Mammary epithelial cell (primary cell): Measurements from ENCODE around the gene TMEM238L.

Experiments used
- CTCF ChIP-seq, 2 donors: IDR thresholded peaks in 1 of 2; conservative IDR thresholded peaks in 1 of 2; 2 replicates each; pipeline ENCODE4 v1.5.1; 2011 to 2012; ENCODE audit warnings: inconsistent platforms in 2 of 2, low read length in 2 of 2, mild to moderate bottlenecking in 2 of 2, control low read depth in 1 of 2, low read depth in 1 of 2; ENCODE audit not compliant: insufficient read depth in 1 of 2; ENCODE audit errors: extremely low read depth in 1 of 2
- EZH2 ChIP-seq: IDR thresholded peaks from 2 replicates; pipeline ENCODE4 v1.6.1; 2012; ENCODE audit warnings: low read length, inconsistent platforms, borderline replicate concordance

- TF ChIP-seq CTCF (conservative IDR thresholded peaks at IDR 0.05 in 1 of 2, IDR thresholded peaks at IDR 0.05 in 1 of 2; ENCODE audit: extremely low read depth in 1 of 2, insufficient read depth in 1 of 2, low read depth in 1 of 2, low read length in 2 of 2) = no peak
- TF ChIP-seq EZH2 = no peak
Observed at GRCh38 chr17:10787306-10788045, 16.4 kb downstream of the TMEM238L start.
